Stimulated activated naive CD8-positive, alpha-beta T cell treated with anti-CD3 and anti-CD28 coated beads, Interleukin-15, Interleukin-2, amounts not matched to agents 100 U/mL and 50 U/mL, for 24 hours (primary cell): Measurements from ENCODE around the gene KAT7.
"Not testable (repeated sequence)": the region's sequence is repeated elsewhere in the genome, so short reads cannot be mapped to it uniquely, and the experiment has no call there.

Experiments used
- ATAC-seq: fragments of 150-1000 bp; cut with Tn5 transposase; one replicate; pipeline ENCODE4 v1.10.0; 2021
- DNase-seq: peaks from one replicate; pipeline ENCODE4 v3.0.0; 2021

Gene KAT7

GRCh38 chr17:49809056-49809455 lies 20.6 kb downstream of the KAT7 start:
- DNase-seq (no peak), ATAC-seq (no peak)

- ATAC-seq, result no peak
- no peak for DNase-seq
These were observed 26.5 kb downstream of the KAT7 start for GRCh38 chr17:49814781-49815529.

GRCh38 chr17:49815761-49816281 lies 27.3 kb downstream of the KAT7 start:
- ATAC-seq (no peak), DNase-seq (no peak)

- ATAC-seq, result peak; percentile 94
These were observed 29.5 kb downstream of the KAT7 start for GRCh38 chr17:49817993-49818392.

GRCh38 chr17:49819138-49819537 lies 30.7 kb downstream of the KAT7 start:
- DNase-seq (no peak), ATAC-seq (no peak)

More at GRCh38 chr17:49817993-49818392, 29.5 kb downstream of the KAT7 start:
- DNase-seq, result peak; percentile 27

GRCh38 chr17:49819651-49820050 lies 31.2 kb downstream of the KAT7 start:
- no peak for ATAC-seq
- DNase-seq, result no peak

GRCh38 chr17:49820773-49821172 lies 32.3 kb downstream of the KAT7 start:
- DNase-seq (no peak), ATAC-seq (no peak)

GRCh38 chr17:49821466-49821865 lies 33.0 kb downstream of the KAT7 start:
- no peak for DNase-seq
- no peak for ATAC-seq

GRCh38 chr17:49821916-49822315 lies 33.4 kb downstream of the KAT7 start:
- ATAC-seq, result no peak

GRCh38 chr17:49822829-49823228 lies 34.3 kb downstream of the KAT7 start:
- DNase-seq, result no peak

More at GRCh38 chr17:49821916-49822315, 33.4 kb downstream of the KAT7 start:
- DNase-seq, result no peak

GRCh38 chr17:49823614-49824013 lies 35.1 kb downstream of the KAT7 start:
- DNase-seq, result no peak
- no peak for ATAC-seq

More at GRCh38 chr17:49822829-49823228, 34.3 kb downstream of the KAT7 start:
- ATAC-seq, result no peak

GRCh38 chr17:49825645-49826044 lies 37.2 kb downstream of the KAT7 start:
- DNase-seq (no peak), ATAC-seq (no peak)

GRCh38 chr17:49828325-49828724 lies 39.8 kb downstream of the KAT7 start:
- not testable (repeated sequence) for ATAC-seq, DNase-seq

- DNase-seq (no peak), ATAC-seq (no peak)
These were observed 40.5 kb downstream of the KAT7 start for GRCh38 chr17:49829026-49829425.

GRCh38 chr17:49830605-49831004 lies 42.1 kb downstream of the KAT7 start:
- ATAC-seq (no peak), DNase-seq (no peak)

GRCh38 chr17:49832840-49833599 lies 44.5 kb downstream of the KAT7 start:
- no peak for ATAC-seq

GRCh38 chr17:49834118-49834743 lies 45.8 kb downstream of the KAT7 start:
- no peak for ATAC-seq
- no peak for DNase-seq

More at GRCh38 chr17:49832840-49833599, 44.5 kb downstream of the KAT7 start:
- no peak for DNase-seq

- ATAC-seq, result no peak
These were observed 47.0 kb downstream of the KAT7 start for GRCh38 chr17:49835472-49835871.

GRCh38 chr17:49836111-49837030 lies 47.9 kb downstream of the KAT7 start:
- no peak for DNase-seq
- no peak for ATAC-seq

More at GRCh38 chr17:49835472-49835871, 47.0 kb downstream of the KAT7 start:
- DNase-seq, result no peak

GRCh38 chr17:49839455-49839854 lies 51.0 kb downstream of the KAT7 start:
- DNase-seq (no peak), ATAC-seq (peak; percentile 9)

GRCh38 chr17:49841548-49841947 lies 53.1 kb downstream of the KAT7 start:
- ATAC-seq, result no peak
- no peak for DNase-seq
